Fibroblast of lung (primary cell): ENCODE data around the gene AACS.

ENCODE experiments used
- EZH2 ChIP-seq: IDR thresholded peaks from 2 replicates; pipeline ENCODE4 v1.5.1; 2012; ENCODE audit warnings: low read length, control low read depth, mild to moderate bottlenecking; ENCODE audit errors: missing control alignments
- TF ChIP-seq, protein P1 (sequence below), 2 donors: IDR thresholded peaks in 1 of 2; conservative IDR thresholded peaks in 1 of 2; 1 replicate in 1 of 2; 2 replicates in 1 of 2; pipeline ENCODE4 v1.5.1; 2011 to 2012; ENCODE audit warnings: low read length in 2 of 2, control low read depth in 1 of 2, inconsistent platforms in 1 of 2, low read depth in 1 of 2, mild to moderate bottlenecking in 1 of 2

- TF ChIP-seq, protein P1, sequence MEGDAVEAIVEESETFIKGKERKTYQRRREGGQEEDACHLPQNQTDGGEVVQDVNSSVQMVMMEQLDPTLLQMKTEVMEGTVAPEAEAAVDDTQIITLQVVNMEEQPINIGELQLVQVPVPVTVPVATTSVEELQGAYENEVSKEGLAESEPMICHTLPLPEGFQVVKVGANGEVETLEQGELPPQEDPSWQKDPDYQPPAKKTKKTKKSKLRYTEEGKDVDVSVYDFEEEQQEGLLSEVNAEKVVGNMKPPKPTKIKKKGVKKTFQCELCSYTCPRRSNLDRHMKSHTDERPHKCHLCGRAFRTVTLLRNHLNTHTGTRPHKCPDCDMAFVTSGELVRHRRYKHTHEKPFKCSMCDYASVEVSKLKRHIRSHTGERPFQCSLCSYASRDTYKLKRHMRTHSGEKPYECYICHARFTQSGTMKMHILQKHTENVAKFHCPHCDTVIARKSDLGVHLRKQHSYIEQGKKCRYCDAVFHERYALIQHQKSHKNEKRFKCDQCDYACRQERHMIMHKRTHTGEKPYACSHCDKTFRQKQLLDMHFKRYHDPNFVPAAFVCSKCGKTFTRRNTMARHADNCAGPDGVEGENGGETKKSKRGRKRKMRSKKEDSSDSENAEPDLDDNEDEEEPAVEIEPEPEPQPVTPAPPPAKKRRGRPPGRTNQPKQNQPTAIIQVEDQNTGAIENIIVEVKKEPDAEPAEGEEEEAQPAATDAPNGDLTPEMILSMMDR (conservative IDR thresholded peaks at IDR 0.05 in 1 of 2, IDR thresholded peaks at IDR 0.05 in 1 of 2; ENCODE audit: low read depth in 1 of 2, low read length in 2 of 2): no peak
- TF ChIP-seq EZH2: no peak
These were observed 4.0 kb upstream of the AACS start for GRCh38 chr12:125061229-125061628.
